Stimulated activated CD4-positive, alpha-beta T cell treated with anti-CD3 and anti-CD28 coated beads, Interleukin-12 subunit alpha, Interleukin-12 subunit beta, amount 100 ng/mL, for 4 hours (primary cell): ENCODE results near the gene TFR2.

Experiments used
- DNase-seq: peaks from one replicate; pipeline ENCODE4 v3.0.0-alpha.2; 2020

TFR2 gene

DNA sequence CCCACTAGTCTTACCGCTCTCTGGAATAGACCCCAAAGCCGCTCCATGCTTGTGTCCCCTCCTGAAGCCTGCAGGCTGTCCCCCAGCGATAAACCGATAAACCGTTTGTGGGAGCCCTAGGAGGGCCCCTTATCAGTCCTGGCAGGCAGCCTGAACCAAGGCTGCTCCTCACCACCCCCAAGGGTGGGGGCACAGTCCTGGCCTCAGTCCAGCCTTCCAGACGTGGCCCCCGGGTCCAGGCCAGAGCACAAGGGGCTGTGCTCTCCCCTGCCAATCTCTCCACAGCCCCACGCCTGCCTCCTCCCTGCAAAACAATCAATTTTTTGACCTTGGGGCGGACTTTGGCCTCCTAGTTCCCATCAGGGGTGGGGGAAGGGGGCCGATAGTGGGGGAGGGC lies at the start of gene TFR2:
TSS of gene TFR2 (minus strand) at position 90 of the 397 bp plus-strand sequence. CDS start at position 47, 43 bp downstream.
- DNase-seq, result no peak

DNA sequence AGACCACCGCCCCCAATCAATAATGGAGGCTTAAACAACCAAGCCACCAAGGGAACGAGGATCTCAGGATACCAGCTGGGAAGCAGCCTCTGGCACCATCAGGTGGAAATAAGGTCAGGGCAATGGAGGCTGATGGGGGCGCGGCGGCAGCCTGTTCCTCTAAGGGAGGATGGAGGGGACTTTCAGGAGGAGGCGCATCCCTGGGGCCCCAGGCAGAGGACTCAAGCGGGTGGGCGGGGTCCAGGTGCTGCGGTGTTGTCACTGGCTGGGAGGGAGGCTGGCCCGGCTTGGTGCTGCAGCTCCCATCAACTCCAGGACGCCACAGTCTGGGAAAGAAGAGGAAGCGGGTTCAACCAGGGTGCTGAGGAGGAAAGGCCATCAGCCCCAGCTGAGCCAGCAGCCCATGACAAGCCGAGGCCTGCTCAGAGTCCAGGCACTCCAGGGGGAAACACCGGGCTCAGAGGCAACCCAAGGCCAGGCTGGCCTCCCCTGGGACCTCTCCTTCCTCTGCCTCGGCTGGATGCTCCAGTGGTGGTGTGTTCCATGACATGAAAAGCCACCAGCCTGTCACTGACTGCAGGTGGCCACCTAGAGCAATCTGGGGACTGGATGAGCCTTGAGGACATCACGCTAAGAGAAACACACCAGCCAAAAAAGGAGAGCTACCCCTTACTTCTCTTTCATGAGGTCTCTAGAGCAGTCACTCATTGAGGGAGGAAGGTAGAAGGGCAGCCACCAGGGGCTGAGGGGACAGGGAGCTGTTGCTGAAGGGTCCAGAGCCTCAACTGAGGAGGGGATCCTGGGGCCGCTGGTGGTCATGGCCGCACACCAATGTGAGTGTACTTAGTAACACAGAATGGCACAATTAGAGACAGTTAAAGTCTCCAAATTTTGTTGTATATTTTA lies 48.1 kb upstream of the TFR2 start:
- DNase-seq, result no peak

DNA sequence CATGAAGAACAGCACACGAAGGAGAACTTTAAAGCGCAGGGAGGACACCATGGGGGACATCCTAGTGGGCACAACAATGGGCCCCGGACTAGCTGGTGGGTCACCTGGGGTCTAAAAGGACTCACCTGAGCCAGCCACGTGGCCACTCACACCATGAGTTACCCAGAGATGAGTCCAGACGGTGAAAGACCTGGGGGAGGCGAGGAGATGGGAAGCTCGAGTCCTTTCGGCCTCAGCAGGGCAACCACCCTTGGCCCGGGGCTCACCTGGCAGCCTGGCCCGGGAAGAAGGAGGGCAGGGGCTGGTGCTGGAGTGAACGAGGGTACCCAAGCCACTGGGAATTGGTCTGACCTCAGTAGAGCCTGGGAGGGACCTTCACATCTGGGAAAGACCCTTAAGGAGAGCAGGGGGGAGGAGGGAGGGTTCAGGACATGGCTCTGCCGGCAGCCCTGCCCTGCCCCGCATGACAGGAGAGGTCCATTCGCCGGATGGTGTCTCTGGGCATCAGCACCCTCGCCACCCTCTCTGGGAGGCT lies 47.0 kb upstream of the TFR2 start:
- no peak for DNase-seq

DNA sequence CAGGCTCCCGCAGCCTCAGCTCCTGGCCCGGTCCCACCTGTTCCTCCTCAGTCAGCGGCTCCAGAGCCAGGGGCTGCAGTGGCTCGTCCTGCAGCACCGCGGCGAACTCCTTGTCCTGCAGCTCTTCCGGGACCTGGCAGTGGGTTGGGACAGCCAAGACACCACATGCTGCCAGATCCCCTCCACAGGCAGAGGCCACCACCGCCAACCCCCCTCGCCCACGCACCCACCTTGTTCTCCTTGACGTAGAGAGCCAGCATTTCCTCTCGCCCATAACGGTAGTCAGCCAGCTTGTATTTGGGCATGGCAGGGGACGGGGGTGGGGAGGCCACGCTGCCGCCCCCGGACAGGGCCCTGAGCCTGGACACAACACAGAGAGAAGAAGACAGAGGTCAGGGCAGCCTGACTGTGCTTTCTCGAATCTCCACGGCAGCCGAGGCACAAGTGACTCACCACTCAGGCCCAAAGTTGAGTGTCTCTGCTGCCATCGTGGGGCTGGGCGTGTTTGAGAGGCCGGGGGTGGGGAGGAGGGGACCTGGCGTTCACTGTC lies 46.5 kb upstream of the TFR2 start:
- DNase-seq, result no peak

GRCh38 chr7:100687261-100687660 lies 45.9 kb upstream of the TFR2 start:
- DNase-seq, result no peak

GRCh38 chr7:100686822-100687211 lies 45.5 kb upstream of the TFR2 start:
- DNase-seq, result no peak

DNA sequence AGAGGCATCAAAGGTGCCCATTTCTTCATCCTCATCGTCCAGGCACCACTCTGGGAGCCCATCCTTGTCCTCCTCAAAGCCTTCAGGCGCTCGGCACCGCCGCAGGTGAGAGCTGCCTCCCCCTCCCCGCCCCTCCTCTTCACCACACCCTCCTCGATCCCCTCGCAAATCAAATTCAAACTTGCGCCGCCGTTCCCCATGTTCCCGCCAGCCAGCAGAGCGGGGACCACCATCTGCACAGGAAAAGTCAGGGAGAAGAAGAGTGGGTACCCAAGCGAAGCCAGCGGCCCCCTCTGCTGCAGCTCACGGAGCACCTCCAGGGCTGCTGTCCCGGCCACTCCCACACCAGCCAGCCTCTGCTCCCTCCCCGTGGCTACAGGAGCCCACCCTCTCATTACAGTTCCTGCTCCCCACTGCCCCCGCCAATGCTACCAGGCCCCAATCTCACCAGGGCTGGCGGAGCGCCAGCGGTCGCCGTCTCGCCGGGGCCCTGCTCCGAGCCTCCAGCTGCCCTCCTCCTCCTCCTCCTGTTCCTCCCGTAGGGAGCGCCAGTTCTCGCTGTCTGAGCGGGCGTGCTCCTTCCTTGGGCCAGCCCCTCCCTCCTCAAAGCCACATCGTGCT lies 45.0 kb upstream of the TFR2 start:
- no peak for DNase-seq

- DNase-seq, result no peak
These were observed 44.3 kb upstream of the TFR2 start for GRCh38 chr7:100685631-100686145.

DNA sequence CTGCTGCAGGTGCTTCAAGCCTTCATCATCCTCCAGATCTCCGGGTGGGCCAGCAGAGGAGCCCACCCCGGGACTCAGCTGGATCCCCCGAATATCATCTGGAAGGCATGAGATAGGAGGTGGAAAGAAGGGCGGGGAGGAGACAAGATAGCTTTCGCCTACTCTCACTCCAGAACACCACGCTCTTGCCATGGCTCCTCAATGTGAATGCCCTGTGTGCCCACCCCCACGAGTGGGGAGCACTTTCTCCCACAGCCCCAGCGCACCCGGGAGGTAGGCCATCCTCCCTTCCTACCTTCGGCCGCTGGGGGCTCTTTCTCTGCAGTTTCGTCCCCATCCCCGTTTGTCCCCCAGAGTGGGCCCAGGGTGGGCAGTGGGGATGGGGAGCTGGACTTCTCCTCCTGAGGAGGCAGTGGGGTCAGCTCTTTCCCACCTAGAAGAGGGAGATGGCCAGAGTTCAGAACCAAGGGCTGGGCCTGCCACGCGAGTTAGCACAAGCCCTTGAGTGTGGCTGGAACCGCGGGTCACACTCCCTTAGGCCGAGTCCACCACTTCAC lies 43.8 kb upstream of the TFR2 start:
- DNase-seq, result no peak

- no peak for DNase-seq
These were observed 43.2 kb upstream of the TFR2 start for GRCh38 chr7:100684534-100685042.

DNA sequence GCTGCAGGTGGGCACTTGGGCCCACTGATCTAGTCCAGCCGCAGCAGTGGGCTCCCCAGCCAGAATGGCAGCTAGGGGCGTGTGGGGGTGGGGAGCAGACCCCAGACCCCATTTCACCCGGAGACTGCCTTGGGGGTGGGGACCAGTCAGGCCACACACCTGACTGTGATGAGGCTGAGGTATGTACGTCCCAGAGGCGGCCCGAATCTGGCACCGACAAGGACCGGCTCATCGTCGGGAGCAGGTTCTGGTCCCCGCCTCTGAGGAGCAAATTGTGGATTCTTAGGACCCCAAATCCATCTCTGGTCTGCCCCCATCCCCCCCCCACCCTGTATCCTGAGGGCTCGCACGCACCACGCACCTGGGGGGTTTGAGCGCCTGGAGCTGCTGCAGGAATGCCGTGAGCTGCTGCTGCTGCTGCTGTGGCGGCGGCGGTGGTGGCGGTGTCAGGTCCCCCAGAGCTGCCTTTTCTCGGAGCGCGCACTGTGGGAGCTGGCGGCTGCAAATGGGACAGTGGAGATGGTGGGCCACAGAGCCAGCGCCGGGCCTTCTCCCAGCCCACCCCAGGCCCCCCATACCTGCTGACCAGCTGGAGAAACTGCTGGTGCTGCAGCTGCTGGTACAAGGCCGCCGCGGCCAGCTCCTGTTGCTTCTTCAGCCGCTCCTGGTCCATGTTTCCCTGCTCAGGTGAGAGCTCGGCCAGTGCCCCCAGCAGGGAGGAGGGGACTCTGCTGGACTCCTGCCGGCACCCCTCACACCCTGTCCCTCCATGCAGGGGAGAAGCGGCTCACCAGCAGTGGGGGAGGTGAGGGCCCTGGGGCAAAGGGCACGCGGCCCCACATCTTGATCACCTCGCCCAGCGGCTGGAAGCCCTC lies 42.5 kb upstream of the TFR2 start:
- DNase-seq, result no peak

DNA sequence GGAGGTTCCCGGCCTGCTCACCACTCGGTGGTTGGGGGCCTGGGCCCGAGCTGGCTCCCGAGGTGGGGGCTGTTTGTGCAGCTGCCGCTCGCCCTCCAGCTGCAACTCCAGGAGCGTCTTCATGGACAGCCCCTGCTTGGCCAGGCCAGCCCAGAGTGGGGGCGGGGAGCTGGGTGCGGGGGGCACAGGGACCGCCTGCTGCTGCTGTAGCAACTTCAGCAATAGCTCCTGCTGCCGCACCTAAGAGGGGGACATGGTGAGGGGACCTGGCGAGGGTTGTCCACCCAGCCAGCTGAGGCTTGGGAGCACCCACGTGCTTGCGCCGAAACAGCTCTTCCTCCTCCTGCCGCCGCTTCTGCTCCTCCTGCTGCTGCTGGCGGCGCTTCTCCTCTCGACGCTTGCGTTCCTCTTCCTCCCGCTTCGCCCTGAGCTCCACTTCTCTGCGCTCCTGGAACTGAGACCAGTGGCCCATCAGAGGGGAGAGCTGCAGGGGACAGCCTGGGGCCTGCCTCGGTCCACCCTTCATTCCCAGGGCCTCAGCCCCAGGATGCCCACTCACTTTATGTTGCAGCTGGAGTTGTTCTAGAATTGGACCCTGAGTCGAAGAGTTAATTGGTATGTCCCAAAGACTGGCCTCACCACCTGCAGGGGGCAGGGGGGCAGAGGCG lies 41.8 kb upstream of the TFR2 start:
- no peak for DNase-seq

- no peak for DNase-seq
These were observed 40.9 kb upstream of the TFR2 start for GRCh38 chr7:100682228-100682741.

DNA sequence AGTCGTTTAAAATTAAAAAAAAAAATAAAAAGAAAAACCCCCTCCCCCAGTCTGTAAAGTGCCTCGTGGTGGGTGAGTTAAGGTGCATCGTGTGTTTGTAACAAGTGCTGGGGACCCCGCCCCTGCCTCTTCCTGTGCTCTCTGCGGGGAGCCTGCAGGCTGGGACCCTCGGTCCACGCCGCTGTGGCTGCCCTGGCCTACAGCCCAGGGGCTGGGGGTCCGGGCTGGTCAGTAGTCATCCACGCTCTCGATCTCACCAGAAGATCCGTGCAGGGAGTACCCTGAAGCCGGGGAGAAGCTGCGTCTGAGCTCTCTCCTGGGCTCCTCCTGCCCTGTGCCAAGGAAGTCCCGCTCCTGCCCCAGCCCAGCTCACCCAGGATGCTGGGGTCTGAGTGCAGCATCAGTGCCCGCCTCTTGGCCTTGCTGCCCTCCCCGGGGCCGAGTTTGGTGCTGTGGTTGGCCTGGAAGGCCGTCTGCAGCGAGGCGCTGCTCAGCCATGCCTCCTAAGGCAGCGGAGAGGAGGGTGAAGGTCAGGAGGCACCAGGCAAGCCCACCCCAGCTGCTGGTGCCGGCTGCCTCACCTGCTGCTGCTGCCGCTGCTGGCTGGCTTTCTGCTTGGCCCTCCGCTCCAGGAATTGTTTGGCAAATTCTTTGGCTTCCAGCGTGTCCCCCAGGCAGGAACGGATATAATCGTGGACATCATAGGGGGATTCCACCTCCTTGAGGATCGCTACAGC lies 40.3 kb upstream of the TFR2 start:
- no peak for DNase-seq

GRCh38 chr7:100680576-100681271 lies 39.4 kb upstream of the TFR2 start:
- no peak for DNase-seq

- DNase-seq, result no peak
These were observed 38.7 kb upstream of the TFR2 start for GRCh38 chr7:100679927-100680575.

GRCh38 chr7:100679129-100679926 lies 38.0 kb upstream of the TFR2 start:
- no peak for DNase-seq

- DNase-seq, result no peak
These were observed 37.1 kb upstream of the TFR2 start for GRCh38 chr7:100678291-100678984.
